Sciatic nerve (tissue), 2 donors: ENCODE data around the gene SAMHD1. TPM values are rescaled to one million over a fixed set of nuclear protein-coding genes. Genes with fewer than 3 reads are reported as not detected.

Experiments used
- ATAC-seq: fragments of 200-7000 bp; cut with Tn5 transposase; one replicate; pipeline ENCODE4 v1.9.1; 2020; ENCODE audit warnings: mild to moderate bottlenecking, moderate library complexity
- DNase-seq: peaks from one replicate; pipeline ENCODE4 v3.0.0-alpha.2; 2020; ENCODE audit warnings: low spot score
- intact Hi-C: fragments of 100-400 bp; cut with DNase I; formaldehyde crosslinking; loops from one replicate; pipeline ENCODE4 v1.14.2; 2022
- total RNA-seq: library from RNA; stranded (reverse); fragmentation: NEBNext Ultra II Directional; extraction: Animal tissue kit (Norgen Biotek cat#: 25700); gene quantifications from one replicate; pipeline ENCODE4 v1.2.1, GENCODE V29; 2021
- donor health status: DM: no; HTN: no; CAD: no.
- donor health status: DM: no; HTN: no; CAD: no.

Gene SAMHD1
- total RNA-seq, 1 donor from 2014 or later, result 349 TPM

DNA sequence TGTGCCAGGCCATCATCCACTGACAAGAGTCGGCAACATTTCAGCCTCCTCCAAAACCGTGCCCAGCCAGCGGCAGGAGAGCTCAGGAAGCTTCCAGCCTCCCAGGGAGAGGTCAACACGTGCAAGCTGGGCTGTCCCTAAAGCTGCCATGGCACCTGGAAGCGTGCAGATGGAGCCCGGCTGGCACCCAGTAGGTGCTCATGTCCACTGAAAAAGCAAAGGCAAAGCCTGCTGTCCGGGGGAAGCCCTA lies 90.0 kb downstream of the SAMHD1 start:
- DNase-seq (no peak), ATAC-seq (peak; percentile 1)
- intact Hi-C loops, result loop anchor here (5.0 kb wide), 1 partner anchor 89 kb away; the partner anchor contains the start of gene DSN1

DNA sequence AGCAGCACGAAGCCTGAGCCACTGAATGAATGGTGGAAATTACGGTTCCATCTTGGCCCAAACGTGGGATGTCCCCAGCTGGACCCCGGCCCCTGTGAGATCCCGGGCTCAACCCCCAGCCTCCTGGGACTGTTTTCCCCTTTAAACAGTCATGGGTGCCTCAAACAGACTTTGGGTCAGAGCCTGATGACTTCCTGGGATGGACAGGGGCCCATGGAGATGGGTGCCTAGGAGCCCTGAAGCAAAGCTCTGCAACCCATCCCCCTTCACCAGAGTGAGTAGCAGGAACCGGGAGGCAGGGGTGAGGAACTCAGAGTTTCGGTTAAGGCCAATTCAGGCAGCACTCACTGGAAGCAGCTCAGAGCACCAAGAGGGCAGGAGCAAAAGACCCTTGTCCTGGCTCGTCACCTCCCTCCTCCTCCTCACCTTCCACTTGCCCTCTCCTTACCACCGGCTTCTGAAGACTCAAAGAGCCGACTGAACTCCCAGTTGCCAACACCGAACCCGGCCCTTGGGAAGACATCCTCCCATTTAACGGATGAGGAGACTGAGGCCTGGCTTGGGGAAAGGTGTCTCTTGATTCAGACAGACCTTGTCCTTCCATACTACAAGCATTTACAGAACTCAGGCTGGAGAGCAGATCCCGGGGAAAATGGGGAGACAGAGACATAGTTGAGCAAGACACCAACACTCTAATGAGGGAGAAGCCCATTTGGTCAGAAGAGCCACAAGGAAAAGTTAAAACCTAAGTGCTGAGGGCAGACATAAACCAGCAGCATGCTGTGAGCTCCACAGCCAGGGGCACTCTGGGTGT lies 90.5 kb downstream of the SAMHD1 start:
- intact Hi-C loops, result loop anchor here (5.0 kb wide), 1 partner anchor 89 kb away; the partner anchor contains the start of gene DSN1
- no peak for ATAC-seq
- DNase-seq, result no peak

GRCh38 chr20:36860339-36860738 lies 91.2 kb downstream of the SAMHD1 start:
- DNase-seq (no peak), ATAC-seq (no peak)
- intact Hi-C loops, result loop anchor here (5.0 kb wide), 1 partner anchor 88 kb away; the partner anchor contains the start of gene DSN1

GRCh38 chr20:36859700-36860330 lies 91.7 kb downstream of the SAMHD1 start:
- no peak for DNase-seq
- intact Hi-C loops, result loop anchor here (5.0 kb wide), 1 partner anchor 88 kb away; the partner anchor contains the start of gene DSN1
- ATAC-seq, result no peak

DNA sequence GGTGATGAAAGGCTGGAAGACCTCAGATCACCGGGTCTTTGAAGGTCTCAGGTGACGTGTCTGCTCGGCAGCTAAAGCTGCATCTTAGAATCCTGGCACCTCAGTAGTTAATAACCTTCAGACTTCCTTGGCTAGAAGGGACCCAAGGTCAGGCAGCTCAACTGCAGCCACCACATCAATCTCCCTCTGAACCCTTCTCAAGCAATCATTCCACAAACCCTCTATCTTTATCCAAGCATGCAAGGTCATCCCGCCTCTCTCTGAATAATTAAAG lies 92.3 kb downstream of the SAMHD1 start:
- ATAC-seq, result no peak
- intact Hi-C loops, result no loop called here
- DNase-seq, result no peak

GRCh38 chr20:36856691-36857635 lies 94.5 kb downstream of the SAMHD1 start:
- DNase-seq (no peak), ATAC-seq (no peak)
- intact Hi-C loops, result no loop called here

DNA sequence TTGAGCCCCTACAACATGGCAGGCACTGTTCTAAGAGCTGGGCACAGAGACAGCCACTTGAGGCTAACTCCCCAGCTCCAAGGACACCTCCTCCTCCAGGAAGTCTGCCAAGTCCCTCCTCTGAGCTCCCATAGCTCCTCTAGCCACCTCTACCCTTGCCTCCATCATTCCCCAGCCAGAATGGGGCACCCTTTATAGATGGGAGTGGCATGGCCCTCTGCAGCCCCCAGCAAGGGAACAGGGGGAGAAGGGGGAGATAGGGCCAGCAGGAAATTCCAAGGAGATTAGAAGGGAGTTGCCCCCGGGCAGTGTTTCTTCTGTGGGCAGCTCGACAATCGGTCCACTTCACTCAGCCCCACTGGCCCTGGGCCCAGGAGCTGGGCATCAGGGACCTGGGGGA lies 95.3 kb downstream of the SAMHD1 start:
- DNase-seq (no peak), ATAC-seq (no peak)
- intact Hi-C loops, result no loop called here

DNA sequence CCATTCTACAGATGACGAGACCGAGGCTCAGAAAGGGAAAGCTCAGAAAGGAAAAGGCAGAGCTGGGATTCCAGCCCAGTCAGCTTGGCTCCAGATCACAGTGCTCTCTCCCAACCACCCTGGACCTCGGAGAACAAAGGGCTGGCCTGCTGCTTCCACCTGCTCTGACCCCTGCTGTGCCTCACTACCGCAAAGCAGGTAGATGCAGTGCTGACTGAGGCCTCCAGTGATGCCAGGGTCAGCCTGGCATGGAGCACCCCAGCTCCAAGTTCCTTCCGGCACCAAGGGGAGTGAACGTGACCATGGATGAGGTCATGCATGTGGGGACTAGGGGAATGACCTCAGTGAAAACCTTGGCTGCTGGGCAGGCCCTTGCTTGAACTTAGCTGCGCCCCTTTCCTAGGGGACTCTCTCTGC lies 96.3 kb downstream of the SAMHD1 start:
- peak; percentile 6 for ATAC-seq
- intact Hi-C loops, result no loop called here
- DNase-seq, result no peak

DNA sequence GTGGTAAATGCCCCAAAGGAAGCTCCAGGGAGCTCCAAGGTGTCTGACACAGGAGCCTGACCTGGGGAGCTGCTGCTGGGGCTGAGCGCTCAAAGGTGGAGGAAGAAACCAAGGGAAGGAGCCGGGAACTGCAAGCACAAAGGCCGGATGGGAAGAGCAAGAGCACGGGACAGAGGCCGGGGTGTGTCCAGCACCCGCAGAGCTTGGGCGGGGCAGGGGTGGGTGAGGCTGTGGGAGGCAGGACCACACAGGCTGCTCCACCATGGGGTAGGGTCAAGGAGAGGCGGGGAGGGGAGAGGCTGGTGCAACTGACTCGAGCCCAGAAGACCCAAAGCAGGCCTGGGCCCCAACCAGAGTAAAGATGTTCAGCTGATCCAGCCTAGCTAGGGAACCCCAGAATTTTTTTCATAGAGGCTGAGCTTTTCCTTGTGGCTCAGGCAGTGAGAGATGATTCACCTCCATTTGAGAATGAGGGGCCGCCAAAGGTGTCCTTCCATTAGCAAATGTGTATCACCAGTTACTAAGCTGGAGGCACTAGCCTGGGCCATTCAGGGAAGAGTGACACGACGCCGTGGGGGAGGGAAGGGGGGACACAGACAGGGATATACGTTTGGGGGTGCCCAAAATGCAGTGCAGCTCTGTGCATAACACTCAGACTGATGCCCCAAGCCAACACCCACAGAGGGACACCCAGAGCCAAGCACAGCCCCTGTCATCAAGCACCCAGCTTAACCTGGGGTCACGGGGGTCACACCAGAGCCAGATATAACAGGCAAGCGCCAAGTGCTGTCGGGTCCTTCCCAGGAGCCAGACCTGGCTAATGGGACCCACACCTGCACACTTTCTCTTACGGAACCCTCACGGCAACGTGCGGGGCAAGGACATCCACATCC lies 96.9 kb downstream of the SAMHD1 start:
- ATAC-seq, result peak; percentile 87
- intact Hi-C loops, result no loop called here

GRCh38 chr20:36852187-36852586 lies 99.3 kb downstream of the SAMHD1 start:
- ATAC-seq, result no peak

More for the DNA sequence above, 96.9 kb downstream of the SAMHD1 start:
- no peak for DNase-seq

GRCh38 chr20:36851490-36851889 lies 100.0 kb downstream of the SAMHD1 start:
- DNase-seq, result no peak
- intact Hi-C loops, result no loop called here
- no peak for ATAC-seq

More at GRCh38 chr20:36852187-36852586, 99.3 kb downstream of the SAMHD1 start:
- no peak for DNase-seq
- intact Hi-C loops, result no loop called here

GRCh38 chr20:36850759-36851158 lies 100.7 kb downstream of the SAMHD1 start:
- intact Hi-C loops, result no loop called here
- no peak for ATAC-seq
- no peak for DNase-seq

- ATAC-seq, result no peak
- intact Hi-C loops, result loop anchor here (5.0 kb wide), 1 partner anchor 368 kb away; no protein-coding TSS in a partner anchor
- no peak for DNase-seq
Measured at GRCh38 chr20:36849333-36850065, 102.0 kb downstream of the SAMHD1 start.

GRCh38 chr20:36848677-36849076 lies 102.8 kb downstream of the SAMHD1 start:
- DNase-seq (no peak), ATAC-seq (no peak)
- intact Hi-C loops, result loop anchor here (5.0 kb wide), 1 partner anchor 369 kb away; no protein-coding TSS in a partner anchor

DNA sequence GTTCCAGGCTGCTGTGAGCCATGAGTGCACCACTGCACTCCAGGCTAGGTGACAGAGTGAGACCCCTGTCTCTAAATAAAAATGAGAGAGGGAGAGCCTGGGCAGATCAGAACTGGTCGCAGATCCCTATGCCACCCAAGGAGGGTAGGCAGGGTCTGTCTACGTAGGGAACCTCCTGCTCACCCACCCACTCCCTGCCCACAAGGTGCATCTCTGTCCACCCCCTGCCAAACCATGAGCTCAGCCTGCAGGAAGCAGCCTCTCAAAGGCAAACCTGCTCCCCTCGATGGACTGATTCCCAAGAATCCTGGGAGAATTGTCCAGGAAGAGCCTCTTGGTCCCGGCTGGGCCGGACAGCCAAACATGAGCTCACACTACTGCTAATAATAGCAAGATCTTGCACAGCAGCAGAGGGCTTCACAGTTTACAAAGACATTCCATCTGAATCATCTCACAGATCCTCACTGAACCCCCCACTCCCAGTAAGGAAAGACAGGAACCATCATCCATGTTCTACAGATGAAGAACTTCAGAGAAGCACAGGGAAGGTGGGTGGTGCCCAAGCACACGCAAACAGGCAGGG lies 103.3 kb downstream of the SAMHD1 start:
- ATAC-seq (peak; percentile 74), DNase-seq (no peak)
- intact Hi-C loops, result loop anchor here (5.0 kb wide), 1 partner anchor 369 kb away; no protein-coding TSS in a partner anchor

GRCh38 chr20:36847710-36848040 lies 103.8 kb downstream of the SAMHD1 start:
- peak; percentile 29 for ATAC-seq
- intact Hi-C loops, result loop anchor here (5.0 kb wide), 1 partner anchor 370 kb away; no protein-coding TSS in a partner anchor
- DNase-seq, result no peak

DNA sequence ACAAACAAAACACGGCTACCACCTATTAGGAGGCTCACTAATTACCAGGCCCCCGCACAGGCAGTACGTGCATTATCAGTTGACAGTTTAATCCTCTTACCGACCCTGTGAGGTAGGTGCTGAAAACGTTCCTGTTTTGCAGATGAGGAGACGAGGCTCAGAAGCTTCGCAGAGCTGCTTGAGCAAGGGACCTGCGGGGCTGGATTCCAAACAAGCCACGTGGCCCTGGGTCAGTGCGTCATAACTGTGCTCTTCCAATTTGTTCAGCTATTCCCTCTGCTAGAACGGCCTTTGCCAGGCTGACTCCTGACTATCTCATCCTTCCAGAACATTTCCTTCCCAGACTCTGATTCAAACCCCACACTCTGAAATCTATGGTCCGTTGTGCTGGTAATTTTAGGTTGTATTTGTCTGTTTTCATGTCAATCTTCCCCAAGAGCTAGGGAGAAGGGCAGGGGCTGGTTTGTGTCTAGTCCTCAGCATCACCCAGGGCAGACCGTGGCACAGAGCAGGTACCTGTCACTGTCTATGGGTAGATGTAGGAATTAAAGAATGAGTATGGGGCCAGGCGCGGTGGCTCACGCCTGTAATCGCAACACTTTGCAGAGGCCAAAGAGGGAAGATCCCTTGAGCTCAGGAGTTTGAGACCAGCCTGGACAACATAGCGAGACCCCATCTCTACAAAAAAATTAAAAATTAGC lies 104.3 kb downstream of the SAMHD1 start:
- DNase-seq, result peak; percentile 83
- intact Hi-C loops, result loop anchor here (5.0 kb wide), 1 partner anchor 370 kb away; no protein-coding TSS in a partner anchor
- ATAC-seq, result peak; percentile 89
